Measurements from ENCODE around the gene ATXN10.

DNA sequence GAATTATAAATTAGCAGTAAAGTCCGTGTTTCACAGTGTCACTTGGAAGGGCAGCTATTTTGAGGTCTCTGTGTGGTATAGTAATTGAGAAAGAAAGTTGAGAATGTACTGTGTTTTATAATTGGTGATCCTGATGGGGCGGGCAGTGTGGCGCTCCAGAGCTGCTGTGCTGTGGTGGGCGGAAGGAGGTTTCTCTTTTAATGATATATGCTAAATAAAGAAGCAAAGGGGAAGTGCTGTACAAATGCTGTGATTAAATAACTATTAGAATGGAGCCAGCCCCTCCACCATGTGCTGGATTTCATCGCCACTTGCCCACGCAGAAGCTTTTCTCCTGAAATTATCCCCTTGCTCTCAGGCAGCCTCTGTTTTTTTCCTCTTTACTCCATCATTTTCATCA is 24.6 kb downstream of the ATXN10 start:
- TF ChIP-seq, protein P1, sequence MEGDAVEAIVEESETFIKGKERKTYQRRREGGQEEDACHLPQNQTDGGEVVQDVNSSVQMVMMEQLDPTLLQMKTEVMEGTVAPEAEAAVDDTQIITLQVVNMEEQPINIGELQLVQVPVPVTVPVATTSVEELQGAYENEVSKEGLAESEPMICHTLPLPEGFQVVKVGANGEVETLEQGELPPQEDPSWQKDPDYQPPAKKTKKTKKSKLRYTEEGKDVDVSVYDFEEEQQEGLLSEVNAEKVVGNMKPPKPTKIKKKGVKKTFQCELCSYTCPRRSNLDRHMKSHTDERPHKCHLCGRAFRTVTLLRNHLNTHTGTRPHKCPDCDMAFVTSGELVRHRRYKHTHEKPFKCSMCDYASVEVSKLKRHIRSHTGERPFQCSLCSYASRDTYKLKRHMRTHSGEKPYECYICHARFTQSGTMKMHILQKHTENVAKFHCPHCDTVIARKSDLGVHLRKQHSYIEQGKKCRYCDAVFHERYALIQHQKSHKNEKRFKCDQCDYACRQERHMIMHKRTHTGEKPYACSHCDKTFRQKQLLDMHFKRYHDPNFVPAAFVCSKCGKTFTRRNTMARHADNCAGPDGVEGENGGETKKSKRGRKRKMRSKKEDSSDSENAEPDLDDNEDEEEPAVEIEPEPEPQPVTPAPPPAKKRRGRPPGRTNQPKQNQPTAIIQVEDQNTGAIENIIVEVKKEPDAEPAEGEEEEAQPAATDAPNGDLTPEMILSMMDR (IDR thresholded peaks at IDR 0.05): no peak
- no peak for TF ChIP-seq POLR2A (IDR thresholded peaks at IDR 0.05)
